Stimulated activated CD4-positive, alpha-beta T cell treated with anti-CD3 and anti-CD28 coated beads, TNF-alpha, amount 100 ng/mL, for 24 hours (primary cell): ENCODE results near the gene ACAP1.

ENCODE experiments used
- DNase-seq, 3 experiments: peaks; one replicate each; pipeline ENCODE4 v3.0.0-alpha.2; 2020; ENCODE audit warnings: low read depth in 3 of 3

The ACAP1 gene

GRCh38 chr17:7309628-7310027, 26.7 kb upstream of the ACAP1 start:
- DNase-seq: no peak

- DNase-seq: no peak
These were observed 25.1 kb upstream of the ACAP1 start for GRCh38 chr17:7311110-7311705.

GRCh38 chr17:7312432-7313087, 23.8 kb upstream of the ACAP1 start:
- DNase-seq: no peak

- no peak for DNase-seq
These were observed 23.0 kb upstream of the ACAP1 start for GRCh38 chr17:7313088-7313889.

GRCh38 chr17:7313890-7314718, 22.2 kb upstream of the ACAP1 start:
- DNase-seq: no peak

GRCh38 chr17:7314719-7315569, 21.4 kb upstream of the ACAP1 start, which contains the start of gene GPS2:
GPS2 (minus strand) TSS chr17:7315360; CDS start chr17:7315052, 308 bp downstream.
- DNase-seq: peak; percentile 85 to 93 (median 91)

- DNase-seq: no peak
These were observed 20.6 kb upstream of the ACAP1 start for GRCh38 chr17:7315570-7316235.

- no peak for DNase-seq
These were observed 19.0 kb upstream of the ACAP1 start for GRCh38 chr17:7317161-7317803.

GRCh38 chr17:7318121-7318860, 18.0 kb upstream of the ACAP1 start:
- DNase-seq: no peak

- no peak for DNase-seq
These were observed 14.9 kb upstream of the ACAP1 start for GRCh38 chr17:7321466-7321865.

- DNase-seq: no peak
These were observed 13.7 kb upstream of the ACAP1 start for GRCh38 chr17:7322520-7323194.

GRCh38 chr17:7323731-7324437, 12.4 kb upstream of the ACAP1 start:
- DNase-seq: peak in 2 of 3 experiments; percentile 29 to 63

GRCh38 chr17:7324438-7324779, 11.9 kb upstream of the ACAP1 start:
- DNase-seq: no peak

- no peak for DNase-seq
These were observed 11.2 kb upstream of the ACAP1 start for GRCh38 chr17:7325031-7325528.

GRCh38 chr17:7326186-7326585, 10.1 kb upstream of the ACAP1 start:
- no peak for DNase-seq

GRCh38 chr17:7327056-7327455, 9.3 kb upstream of the ACAP1 start:
- no peak for DNase-seq

- DNase-seq: no peak
These were observed 8.8 kb upstream of the ACAP1 start for GRCh38 chr17:7327501-7327900.

- DNase-seq: no peak
These were observed 8.3 kb upstream of the ACAP1 start for GRCh38 chr17:7328009-7328408.
